Common myeloid progenitor, CD34-positive (primary cell): ENCODE measurements around the gene BCR. TPM values are rescaled to one million over a fixed set of nuclear protein-coding genes. Genes with fewer than 3 reads are reported as not detected.
A peak's percentile ranks its signal among the peaks of the same experiment; 100 is the strongest.
"Not testable (repeated sequence)": the region's sequence is repeated elsewhere in the genome, so short reads cannot be mapped to it uniquely, and the experiment has no call there.

Experiments
- CTCF ChIA-PET: fragments of 350-600 bp; sonication (Branson Sonifier 250); formaldehyde crosslinking; loops from one replicate; lab custom pipeline; 2021; ENCODE audit warnings: antibody characterized with exemption; lab: Charles Lee
- POLR2A ChIA-PET: fragments of 350-600 bp; sonication (Branson Sonifier 250); formaldehyde crosslinking; loops from one replicate; lab custom pipeline; 2021; ENCODE audit warnings: antibody characterized with exemption; lab: Charles Lee
- DNase-seq, 3 donors: peaks; one replicate each; pipeline versions ENCODE4 v3.0.0 to v3.0.0-alpha.2; 2013
- H3K27ac ChIP-seq, 2 experiments: 1 replicate in 1 of 2; 2 replicates in 1 of 2; pipeline ENCODE4 v1.7.0; 2013; ENCODE audit warnings: inconsistent platforms in 2 of 2, low read length in 2 of 2, mild to moderate bottlenecking in 2 of 2, low read depth in 1 of 2, moderate library complexity in 1 of 2; ENCODE audit not compliant: severe bottlenecking in 2 of 2, insufficient read depth in 1 of 2, poor library complexity in 1 of 2
- H3K27me3 ChIP-seq, 5 experiments: replicated peaks in 2 of 5; 1 replicate in 3 of 5; 2 replicates in 2 of 5; pipeline versions ENCODE4 v1.6.1 to v1.7.0; 2013; ENCODE audit warnings: low read length in 4 of 5, mild to moderate bottlenecking in 2 of 5, moderate library complexity in 2 of 5, inconsistent platforms in 1 of 5; ENCODE audit not compliant: insufficient read depth in 5 of 5, control insufficient read depth in 4 of 5
- H3K36me3 ChIP-seq, 4 experiments: 1 replicate in 2 of 4; 2 replicates in 2 of 4; pipeline versions ENCODE4 v1.6.1 to v1.7.0; 2013; ENCODE audit warnings: low read length in 3 of 4, control low read depth in 1 of 4, mild to moderate bottlenecking in 1 of 4; ENCODE audit not compliant: control insufficient read depth in 4 of 4, insufficient read depth in 4 of 4
- H3K4me1 ChIP-seq, 4 experiments: 1 replicate in 3 of 4; 2 replicates in 1 of 4; pipeline versions ENCODE4 v1.6.1 to v1.7.1; 2013; ENCODE audit warnings: low read length in 3 of 4, mild to moderate bottlenecking in 3 of 4, control low read depth in 1 of 4, inconsistent platforms in 1 of 4, moderate library complexity in 1 of 4; ENCODE audit not compliant: control insufficient read depth in 4 of 4, insufficient read depth in 4 of 4; ENCODE audit errors: control extremely low read depth in 1 of 4
- H3K4me3 ChIP-seq, 7 experiments: 1 replicate in 4 of 7; 2 replicates in 3 of 7; pipeline versions ENCODE4 v1.5.1 to v1.7.0; 2013; ENCODE audit warnings: mild to moderate bottlenecking in 7 of 7, low read length in 6 of 7, moderate library complexity in 6 of 7, inconsistent platforms in 2 of 7, low read depth in 2 of 7, control low read depth in 1 of 7; ENCODE audit not compliant: insufficient read depth in 4 of 7, control insufficient read depth in 1 of 7; ENCODE audit errors: extremely low read depth in 1 of 7
- H3K9me3 ChIP-seq, 5 experiments: 1 replicate in 4 of 5; 2 replicates in 1 of 5; pipeline versions ENCODE4 v1.6.1 to v1.7.1; 2013; ENCODE audit warnings: low read length in 4 of 5, mild to moderate bottlenecking in 2 of 5, inconsistent platforms in 1 of 5, low read depth in 1 of 5, moderate library complexity in 1 of 5; ENCODE audit not compliant: control insufficient read depth in 4 of 5, insufficient read depth in 2 of 5; ENCODE audit errors: control extremely low read depth in 1 of 5
- whole genome bisulfite sequencing: methylation state at CpG from one replicate; pipeline ENCODE4 v1.1.5; 2013; ENCODE audit not compliant: insufficient coverage; 5-methylcytosine and 5-hydroxymethylcytosine counted together
- polyA plus RNA-seq: library from polyadenylated mRNA; unstranded; fragments of 120-200 nt; gene quantifications from one replicate; pipeline ENCODE4 v1.2.1, GENCODE V29; 2013

BCR gene
- polyA plus RNA-seq, result 84.3 TPM

DNA sequence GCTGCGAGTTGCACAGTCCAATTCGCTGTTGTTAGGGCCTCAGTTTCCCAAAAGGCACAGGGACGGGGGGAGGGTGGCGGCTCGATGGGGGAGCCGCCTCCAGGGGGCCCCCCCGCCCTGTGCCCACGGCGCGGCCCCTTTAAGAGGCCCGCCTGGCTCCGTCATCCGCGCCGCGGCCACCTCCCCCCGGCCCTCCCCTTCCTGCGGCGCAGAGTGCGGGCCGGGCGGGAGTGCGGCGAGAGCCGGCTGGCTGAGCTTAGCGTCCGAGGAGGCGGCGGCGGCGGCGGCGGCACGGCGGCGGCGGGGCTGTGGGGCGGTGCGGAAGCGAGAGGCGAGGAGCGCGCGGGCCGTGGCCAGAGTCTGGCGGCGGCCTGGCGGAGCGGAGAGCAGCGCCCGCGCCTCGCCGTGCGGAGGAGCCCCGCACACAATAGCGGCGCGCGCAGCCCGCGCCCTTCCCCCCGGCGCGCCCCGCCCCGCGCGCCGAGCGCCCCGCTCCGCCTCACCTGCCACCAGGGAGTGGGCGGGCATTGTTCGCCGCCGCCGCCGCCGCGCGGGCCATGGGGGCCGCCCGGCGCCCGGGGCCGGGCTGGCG, at the start of gene BCR:
Gene BCR (plus strand): TSS at position 209 of the 592 bp plus-strand sequence. CDS start 452 bp downstream, outside the sequence.
- peak within 1 kb of the TSS; percentile 75 to 100 (median 92) for H3K4me3 ChIP-seq
- CTCF ChIA-PET, result interaction anchor here (1.2 to 3.7 kb wide), 7 partner anchors 39 to 101 kb away, joined by 3 to 16 read pairs (median 6); no protein-coding TSS in a partner anchor
- 0% methylated on average over 61 of the region's 88 CpGs for WGBS

DNA sequence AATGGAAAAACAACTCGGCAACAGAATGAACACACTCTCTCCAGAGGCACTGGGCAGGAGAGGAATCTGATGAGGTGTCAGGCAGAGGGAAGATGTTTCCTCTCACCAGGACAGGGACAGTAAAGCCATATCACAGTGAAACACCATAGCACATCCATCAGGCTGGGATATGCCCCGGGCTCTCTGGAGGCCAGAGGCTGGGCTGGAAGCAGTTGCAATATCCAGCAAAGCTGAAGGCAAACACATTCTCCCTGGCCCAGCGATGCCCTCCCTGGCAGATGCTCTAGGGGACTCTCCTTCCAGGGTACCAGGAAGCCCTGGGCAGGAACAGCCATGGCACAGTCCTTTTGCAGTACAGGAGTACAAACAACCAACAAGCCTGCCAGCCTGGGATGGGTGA, 49.6 kb upstream of the BCR start:
- H3K27ac ChIP-seq, result no peak overlapping the region
- no peaks in the 10 kb centered on the region for H3K36me3 ChIP-seq
- POLR2A ChIA-PET, result no interaction called here
- no peak overlapping the region for H3K4me3 ChIP-seq
- CTCF ChIA-PET, result interaction anchor here (1.5 to 22.0 kb wide), 2 partner anchors 9 to 173 kb away, joined by 3 to 470 read pairs; no protein-coding TSS in a partner anchor
- no peaks in the 10 kb centered on the region for H3K9me3 ChIP-seq
- H3K4me1 ChIP-seq, result peaks cover 0 to 3% (median 1%) of the 10 kb centered on the region in 4 experiments
- H3K27me3 ChIP-seq, result no peaks in the 10 kb centered on the region
- no peak for DNase-seq
- WGBS, result 92% methylated on average over 3 of the region's 3 CpGs

More for the DNA sequence above, at the start of gene BCR:
- H3K36me3 ChIP-seq, result peaks cover 0 to 32% (median 11%) of the 10 kb centered on the region in 4 experiments
- DNase-seq, result peak; percentile 59 to 78 (median 72)
- peaks cover 22 to 70% (median 58%) of the 10 kb centered on the region in 4 experiments for H3K4me1 ChIP-seq
- no peaks in the 10 kb centered on the region for H3K27me3 ChIP-seq
- POLR2A ChIA-PET, result interaction anchor here (4.6 kb wide), 1 partner anchor 36 kb away, joined by 30 read pairs; no protein-coding TSS in a partner anchor
- peak within 1 kb of the TSS; percentile 33 to 88 for H3K27ac ChIP-seq
- H3K9me3 ChIP-seq, result peaks cover 0 to 18% (median 4%) of the 10 kb centered on the region in 5 experiments

DNA sequence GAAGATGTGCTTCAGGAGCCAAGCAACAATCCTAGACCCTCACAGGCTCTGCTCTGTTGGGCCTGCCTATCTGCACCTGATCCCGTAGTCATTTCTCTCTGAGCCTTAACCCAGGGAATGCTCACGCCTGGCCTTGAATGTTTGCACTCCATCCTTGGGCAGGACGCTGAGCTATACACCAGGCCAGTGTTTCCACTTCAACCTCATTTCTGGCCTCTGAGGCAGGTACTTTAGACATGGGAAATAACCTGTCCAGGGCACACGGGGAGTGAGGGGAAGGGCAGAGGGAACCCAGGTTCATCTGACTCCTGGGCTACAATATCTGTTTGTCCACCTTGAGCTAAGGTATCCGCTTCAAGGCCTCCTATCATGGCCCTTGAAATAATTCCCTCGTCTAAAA, 48.4 kb upstream of the BCR start:
- Histone ChIP-seq H3K9me3 (no peaks in the 10 kb centered on the region), H3K36me3 (no peaks in the 10 kb centered on the region), H3K27me3 (no peaks in the 10 kb centered on the region), H3K4me1 (peaks cover 0 to 14% (median 6%) of the 10 kb centered on the region in 4 experiments), H3K4me3 (no peak overlapping the region), H3K27ac (no peak overlapping the region)
- ChIA-PET CTCF (interaction anchor here (0.8 to 22.0 kb wide), 7 partner anchors 10 to 339 kb away, joined by 3 to 470 read pairs (median 3); no protein-coding TSS in a partner anchor), POLR2A (no interaction called here)
- no peak for DNase-seq
- 89% methylated on average over 6 of the region's 6 CpGs for WGBS

DNA sequence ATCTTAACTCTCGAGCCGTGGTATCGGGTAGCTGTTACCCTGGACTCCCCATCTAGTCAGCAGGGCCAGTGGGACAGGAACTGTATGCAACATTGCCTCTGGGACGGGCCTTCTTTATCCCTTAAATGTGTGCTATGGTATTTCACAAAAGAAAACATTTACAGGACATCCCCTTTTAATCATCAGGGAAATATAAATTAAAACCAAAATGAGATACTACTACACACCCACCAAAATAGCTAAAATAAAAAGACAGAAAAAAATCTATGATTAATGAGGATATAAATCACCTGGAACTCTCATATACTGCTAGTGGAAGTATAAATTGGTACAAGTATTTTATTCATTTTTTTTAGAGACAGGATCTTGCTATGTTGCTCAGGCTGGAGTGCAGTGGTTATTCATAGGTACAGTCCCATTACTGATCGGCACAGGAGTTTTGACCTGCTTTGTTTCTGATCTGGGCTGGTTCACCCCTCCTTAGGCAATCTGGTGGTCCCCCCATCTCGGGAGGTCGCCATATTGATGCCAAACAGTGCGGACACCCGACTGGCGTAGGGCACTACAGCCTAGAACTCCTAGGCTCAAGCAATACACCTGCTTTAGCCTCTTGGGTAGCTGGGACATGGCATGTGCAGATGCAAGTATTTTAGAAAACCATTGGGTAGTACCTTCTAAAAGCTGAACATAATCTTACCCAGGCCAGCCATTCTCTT, 47.8 kb upstream of the BCR start:
- DNase-seq, result no peak
- H3K4me3 ChIP-seq, result no peak overlapping the region
- no peak overlapping the region for H3K27ac ChIP-seq
- WGBS, result 100% methylated on average over 9 of the region's 10 CpGs
- CTCF ChIA-PET, result interaction anchor here (0.9 to 22.0 kb wide), 8 partner anchors 11 to 175 kb away, joined by 3 to 470 read pairs (median 5); partner anchors contain the start of gene RAB36
- no peaks in the 10 kb centered on the region for H3K9me3 ChIP-seq
- H3K4me1 ChIP-seq, result peaks cover 0 to 20% (median 11%) of the 10 kb centered on the region in 4 experiments
- H3K36me3 ChIP-seq, result no peaks in the 10 kb centered on the region
- POLR2A ChIA-PET, result no interaction called here
- H3K27me3 ChIP-seq, result no peaks in the 10 kb centered on the region

DNA sequence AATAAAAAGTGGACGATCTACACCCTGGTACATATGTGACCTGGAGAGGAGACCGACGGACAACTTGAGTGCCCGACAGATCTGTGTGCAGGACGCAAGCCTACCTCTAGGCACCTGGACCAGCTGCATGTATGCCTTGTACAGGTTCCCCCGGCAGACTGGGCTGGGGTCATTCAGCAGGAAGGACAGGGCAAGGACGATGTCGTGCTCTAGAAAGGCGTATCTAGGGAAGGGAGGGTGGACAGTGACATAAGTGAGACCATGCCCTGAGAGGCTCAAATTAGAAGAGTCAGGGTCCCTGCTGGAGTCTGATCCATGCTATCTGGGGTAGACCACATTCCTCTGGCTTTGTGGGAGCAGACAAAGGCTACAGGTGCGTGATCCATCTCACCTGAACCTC, 46.4 kb upstream of the BCR start:
- ChIA-PET POLR2A (no interaction called here), CTCF (interaction anchor here (0.9 to 22.0 kb wide), 5 partner anchors 10 to 278 kb away, joined by 3 to 470 read pairs (median 6); partner anchors contain the start of gene RAB36)
- DNase-seq, result no peak
- WGBS, result 99% methylated on average over 10 of the region's 10 CpGs
- H3K4me3 ChIP-seq, result no peak overlapping the region
- peaks cover 3 to 33% (median 23%) of the 10 kb centered on the region in 4 experiments for H3K4me1 ChIP-seq
- no peak overlapping the region for H3K27ac ChIP-seq
- no peaks in the 10 kb centered on the region for H3K36me3 ChIP-seq
- no peaks in the 10 kb centered on the region for H3K27me3 ChIP-seq
- H3K9me3 ChIP-seq, result no peaks in the 10 kb centered on the region

DNA sequence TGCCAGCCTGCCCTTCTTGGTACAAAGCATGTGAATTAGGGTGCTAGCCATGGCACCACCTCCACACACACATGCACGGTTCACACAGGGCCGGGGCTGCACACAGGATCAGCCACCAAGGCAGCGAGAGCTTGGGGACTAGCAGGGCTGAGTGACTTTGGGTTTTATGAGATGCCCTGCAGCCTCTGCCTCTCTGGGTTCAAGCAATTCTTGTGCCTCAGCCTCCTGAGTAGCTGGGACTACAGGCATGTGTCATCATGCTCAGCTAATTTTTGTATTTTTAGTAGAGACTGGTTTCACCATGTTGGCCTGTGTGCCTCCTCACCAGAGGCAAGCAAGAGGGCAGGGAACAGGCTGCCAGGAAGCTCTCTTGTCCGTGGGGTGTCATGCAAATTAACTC, 43.3 kb upstream of the BCR start:
- H3K27ac ChIP-seq, DNase-seq, H3K4me3 ChIP-seq, H3K27me3 ChIP-seq, H3K9me3 ChIP-seq, POLR2A ChIA-PET, H3K36me3 ChIP-seq: not testable (repeated sequence)
- 100% methylated on average over 2 of the region's 4 CpGs for WGBS
- CTCF ChIA-PET, result interaction anchor here (1.3 to 22.0 kb wide), 3 partner anchors 9 to 179 kb away, joined by 4 to 470 read pairs (median 9); no protein-coding TSS in a partner anchor
- peaks cover 5 to 50% (median 33%) of the 10 kb centered on the region in 4 experiments for H3K4me1 ChIP-seq
